PC-9 (cell line): Measurements from ENCODE around the gene UGDH. TPM values are rescaled to one million over a fixed set of nuclear protein-coding genes. Genes with fewer than 3 reads are reported as not detected.
"Not testable (repeated sequence)": the region's sequence is repeated elsewhere in the genome, so short reads cannot be mapped to it uniquely, and the experiment has no call there.

Experiments
- BruUV-seq: library from RNA; stranded (reverse); fragments of 400-500 nt; replicated peaks from 2 replicates; lab custom pipeline; 2021; lab: Mats Ljungman, UMichigan
- CTCF ChIA-PET: fragments of 300-600 bp; sonication (Branson Sonifier 250); formaldehyde crosslinking; loops from one replicate; lab custom pipeline; 2022; ENCODE audit warnings: antibody characterized with exemption; lab: Charles Lee
- POLR2A ChIA-PET: fragments of 300-600 bp; sonication (Branson Sonifier 250); formaldehyde crosslinking; loops from one replicate; lab custom pipeline; 2022; ENCODE audit warnings: antibody characterized with exemption; ENCODE audit not compliant: unreplicated experiment; lab: Charles Lee
- DNase-seq, 2 experiments: peaks; one replicate each; pipeline versions ENCODE4 v3.0.0 to v3.0.0-alpha.2; 2015 to 2022; ENCODE audit warnings: mixed read lengths in 1 of 2
- H2AFZ ChIP-seq: fragments of 200-600 bp; sonication (generic); 2 replicates; pipeline ENCODE4 v1.8.1; 2017; ENCODE audit warnings: antibody characterized with exemption
- H3F3A ChIP-seq: fragments of 200-600 bp; sonication (generic); 2 replicates; pipeline ENCODE4 v1.8.1; 2017; ENCODE audit warnings: antibody characterized with exemption, mild to moderate bottlenecking, low read depth; ENCODE audit not compliant: insufficient read depth
- H3K27ac ChIP-seq: fragments of 200-600 bp; sonication (generic); 2 replicates; pipeline ENCODE4 v1.6.1; 2016; ENCODE audit warnings: mixed run types
- H3K27me3 ChIP-seq: fragments of 200-600 bp; sonication (generic); 2 replicates; pipeline ENCODE4 v1.6.1; 2016; ENCODE audit warnings: low read depth, mixed run types; ENCODE audit not compliant: insufficient read depth
- H3K36me3 ChIP-seq: fragments of 200-600 bp; sonication (generic); 2 replicates; pipeline ENCODE4 v1.6.1; 2016; ENCODE audit warnings: low read depth, mixed run types
- H3K4me1 ChIP-seq: fragments of 200-600 bp; sonication (generic); replicated peaks from 2 replicates; pipeline ENCODE4 v1.6.1; 2016; ENCODE audit warnings: mixed run types; ENCODE audit not compliant: insufficient read depth
- H3K4me2 ChIP-seq: fragments of 200-600 bp; sonication (generic); 2 replicates; pipeline ENCODE4 v1.6.1; 2017; ENCODE audit warnings: mixed run types
- H3K4me3 ChIP-seq: fragments of 200-600 bp; sonication (generic); 2 replicates; pipeline ENCODE4 v1.6.1; 2016; ENCODE audit warnings: mixed run types
- H3K79me2 ChIP-seq: fragments of 200-600 bp; sonication (generic); 2 replicates; pipeline ENCODE4 v1.6.1; 2017; ENCODE audit warnings: low read depth, mixed run types
- H3K9me2 ChIP-seq: fragments of 200-600 bp; sonication (generic); 2 replicates; pipeline ENCODE4 v1.8.1; 2017; ENCODE audit warnings: mild to moderate bottlenecking; ENCODE audit not compliant: insufficient read depth
- H3K9me3 ChIP-seq: fragments of 200-600 bp; sonication (generic); 2 replicates; pipeline ENCODE4 v1.8.1; 2016; ENCODE audit warnings: low read depth; ENCODE audit not compliant: insufficient read depth
- H4K20me1 ChIP-seq: fragments of 200-600 bp; sonication (generic); 2 replicates; pipeline ENCODE4 v1.8.1; 2017; ENCODE audit not compliant: insufficient read depth
- CTCF ChIP-seq: fragments of 200-600 bp; sonication (generic); conservative IDR thresholded peaks from 2 replicates; pipeline ENCODE4 v1.6.1; 2017; ENCODE audit warnings: mixed run types, antibody characterized with exemption, mild to moderate bottlenecking, moderate library complexity
- EZH2 ChIP-seq: fragments of 200-600 bp; sonication (generic); IDR thresholded peaks from 2 replicates; pipeline ENCODE4 v1.8.0; 2017; ENCODE audit warnings: antibody characterized with exemption, low read depth
- intact Hi-C: fragments of 100-400 bp; cut with micrococcal nuclease; formaldehyde crosslinking; loops from one replicate; pipeline ENCODE4 v1.10.0; 2022; ENCODE audit not compliant: unreplicated experiment
- total RNA-seq: library from RNA; stranded (reverse); gene quantifications from 2 replicates; pipeline ENCODE4 v1.2.3, GENCODE V29; 2021

UGDH gene
- total RNA-seq, 1 experiment from 2014 or later, result 98.5 TPM

DNA sequence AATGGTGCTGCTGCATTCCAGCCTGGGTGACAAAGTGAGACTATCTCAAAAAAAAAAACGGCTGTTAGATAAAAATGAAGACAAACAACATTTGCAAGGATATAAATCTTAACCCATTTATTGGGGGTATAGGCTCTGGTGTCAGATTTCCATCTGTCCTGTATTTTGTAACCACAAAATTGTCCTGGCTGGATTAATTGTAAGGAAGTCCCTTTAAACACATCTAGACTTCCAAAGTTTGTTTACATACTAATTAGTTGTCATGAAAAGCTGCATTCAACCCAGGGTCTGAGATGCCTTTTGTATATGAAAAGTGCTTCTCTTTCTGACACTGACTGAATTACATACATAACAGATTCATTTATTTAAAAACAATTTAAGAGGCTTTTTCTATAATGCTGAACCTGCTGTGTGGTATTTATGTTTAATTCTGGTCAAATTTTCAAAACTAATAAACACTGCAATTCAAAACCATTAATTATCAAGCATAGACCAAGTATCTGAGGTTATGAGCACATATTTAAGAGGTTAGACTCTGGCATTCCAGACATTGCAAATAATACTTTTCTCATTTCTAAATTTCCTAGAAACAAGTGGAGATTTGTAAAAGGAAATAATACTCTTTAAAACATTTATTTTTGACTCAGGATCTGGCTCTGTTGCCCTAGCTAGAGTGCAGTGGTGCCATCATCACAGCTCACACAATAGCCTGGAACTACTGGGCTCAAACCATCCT lies 17.5 kb upstream of the UGDH start:
- CTCF ChIA-PET, result no interaction called here

GRCh38 chr4:39544080-39544479 lies 16.8 kb upstream of the UGDH start:
- peak overlapping the region; percentile 50 for H3K27ac ChIP-seq
- H2AFZ ChIP-seq, H3K9me2 ChIP-seq, H3K4me3 ChIP-seq, H3K79me2 ChIP-seq, H4K20me1 ChIP-seq, intact Hi-C loops, H3K36me3 ChIP-seq, BruUV-seq, POLR2A ChIA-PET, H3K9me3 ChIP-seq, H3K27me3 ChIP-seq: not testable (repeated sequence)
- peak overlapping the region; percentile 24 for H3K4me2 ChIP-seq
- peak in 1 of 2 experiments; percentile 37 for DNase-seq
- CTCF ChIA-PET, result interaction anchor here (0.6 kb wide), 1 partner anchor 633 kb away, joined by 10 read pairs; no protein-coding TSS in a partner anchor
- H3K4me1 ChIP-seq, result peaks cover 62% of the 10 kb centered on the region
- H3F3A ChIP-seq, result peaks cover 54% of the 10 kb centered on the region

More for the DNA sequence above, 17.5 kb upstream of the UGDH start:
- peaks cover 47% of the 10 kb centered on the region for H3F3A ChIP-seq
- POLR2A ChIA-PET, result no interaction called here
- no peak for TF ChIP-seq EZH2
- TF ChIP-seq CTCF, result no peak
- DNase-seq, result peak in 1 of 2 experiments; percentile 79
- H3K79me2 ChIP-seq, result peaks cover 9% of the 10 kb centered on the region; the same call in 1 of the 2 replicates
- H3K4me2 ChIP-seq, result peak overlapping the region; percentile 24
- no peaks in the 10 kb centered on the region for H3K9me2 ChIP-seq
- H3K4me1 ChIP-seq, result peaks cover 55% of the 10 kb centered on the region
- BruUV-seq, result no TSS peak
- peak overlapping the region; percentile 50 for H3K27ac ChIP-seq
- no peaks in the 10 kb centered on the region for H3K27me3 ChIP-seq
- H3K36me3 ChIP-seq, result no peaks in the 10 kb centered on the region
- no peaks in the 10 kb centered on the region for H3K9me3 ChIP-seq
- intact Hi-C loops, result no loop called here
- no peak overlapping the region for H3K4me3 ChIP-seq
- H2AFZ ChIP-seq, result no peak overlapping the region
- H4K20me1 ChIP-seq, result no peaks in the 10 kb centered on the region

- H3K9me3 ChIP-seq, result no peaks in the 10 kb centered on the region; the same call in 1 of the 2 replicates
- no TSS peak for BruUV-seq
- H3K27ac ChIP-seq, result no peak overlapping the region
- CTCF ChIA-PET, result no interaction called here
- H3K27me3 ChIP-seq, result no peaks in the 10 kb centered on the region
- H3K4me1 ChIP-seq, result peaks cover 73% of the 10 kb centered on the region
- no peak for DNase-seq
- H3K4me3 ChIP-seq, result no peak overlapping the region
- no peak overlapping the region for H2AFZ ChIP-seq
- H3F3A ChIP-seq, result peaks cover 65% of the 10 kb centered on the region
- intact Hi-C loops, result no loop called here
- peaks cover 9% of the 10 kb centered on the region; the same call in 1 of the 2 replicates for H3K79me2 ChIP-seq
- H3K9me2 ChIP-seq, result no peaks in the 10 kb centered on the region
- TF ChIP-seq EZH2, result no peak
- TF ChIP-seq CTCF, result no peak
- peak overlapping the region; percentile 40; the same call in 1 of the 2 replicates for H3K4me2 ChIP-seq
- H4K20me1 ChIP-seq, result no peaks in the 10 kb centered on the region
- H3K36me3 ChIP-seq, result no peaks in the 10 kb centered on the region
- POLR2A ChIA-PET, result no interaction called here
These were observed 15.8 kb upstream of the UGDH start for GRCh38 chr4:39543034-39543433.
